ENCODE data around the gene DYRK3.

DYRK3 gene

GRCh38 chr1:206684478-206685333, 49.4 kb downstream of the DYRK3 start, which contains the start of gene MAPKAPK2:
Gene MAPKAPK2 (plus strand): TSS chr1:206684905. CDS start chr1:206685230, 325 bp downstream.
- DNase-seq, result peak; percentile 69 to 76 (median 74)

- DNase-seq, result no peak
Measured at GRCh38 chr1:206685334-206685768, 50.0 kb downstream of the DYRK3 start.

- no peak for DNase-seq
Measured at GRCh38 chr1:206685769-206686477, 50.6 kb downstream of the DYRK3 start.

- no peak for DNase-seq
Measured at GRCh38 chr1:206686478-206687249, 51.3 kb downstream of the DYRK3 start.

- no peak for DNase-seq
Measured at GRCh38 chr1:206687251-206687914, 52.0 kb downstream of the DYRK3 start.

GRCh38 chr1:206687915-206688442, 52.6 kb downstream of the DYRK3 start:
- DNase-seq, result no peak

GRCh38 chr1:206690516-206690915, 55.2 kb downstream of the DYRK3 start:
- no peak for DNase-seq

- DNase-seq, result no peak
Measured at GRCh38 chr1:206691604-206692003, 56.3 kb downstream of the DYRK3 start.

GRCh38 chr1:206693029-206693428, 57.7 kb downstream of the DYRK3 start:
- no peak for DNase-seq

GRCh38 chr1:206693592-206693991, 58.3 kb downstream of the DYRK3 start:
- no peak for DNase-seq

GRCh38 chr1:206694171-206695124, 59.1 kb downstream of the DYRK3 start:
- DNase-seq, result no peak

GRCh38 chr1:206695733-206696132, 60.4 kb downstream of the DYRK3 start:
- DNase-seq, result no peak

GRCh38 chr1:206696812-206697585, 61.7 kb downstream of the DYRK3 start:
- no peak for DNase-seq

GRCh38 chr1:206698011-206698410, 62.7 kb downstream of the DYRK3 start:
- no peak for DNase-seq

All from activated CD4-positive, CD25-positive, alpha-beta regulatory T cell (primary cell).